GM19463 (cell line): ENCODE measurements around the gene ABCB10.
"Not testable (repeated sequence)": the region's sequence is repeated elsewhere in the genome, so short reads cannot be mapped to it uniquely, and the experiment has no call there.

ENCODE experiments used
- ATAC-seq: cut with Tn5 transposase; IDR thresholded peaks from one replicate; pipeline ENCODE4 v1.9.1; 2021; ENCODE audit warnings: mild to moderate bottlenecking, moderate library complexity; ENCODE audit not compliant: unreplicated experiment

Gene ABCB10

GRCh38 chr1:229558460-229559335 lies at the start of gene ABCB10:
Gene ABCB10 (minus strand): TSS chr1:229558707. CDS start chr1:229558652, 55 bp downstream.
- peak; percentile 73 for ATAC-seq

- ATAC-seq, result no peak
Observed at GRCh38 chr1:229607370-229607769, 48.9 kb upstream of the ABCB10 start.

GRCh38 chr1:229603371-229604005 lies 45.0 kb upstream of the ABCB10 start:
- ATAC-seq, result no peak

DNA sequence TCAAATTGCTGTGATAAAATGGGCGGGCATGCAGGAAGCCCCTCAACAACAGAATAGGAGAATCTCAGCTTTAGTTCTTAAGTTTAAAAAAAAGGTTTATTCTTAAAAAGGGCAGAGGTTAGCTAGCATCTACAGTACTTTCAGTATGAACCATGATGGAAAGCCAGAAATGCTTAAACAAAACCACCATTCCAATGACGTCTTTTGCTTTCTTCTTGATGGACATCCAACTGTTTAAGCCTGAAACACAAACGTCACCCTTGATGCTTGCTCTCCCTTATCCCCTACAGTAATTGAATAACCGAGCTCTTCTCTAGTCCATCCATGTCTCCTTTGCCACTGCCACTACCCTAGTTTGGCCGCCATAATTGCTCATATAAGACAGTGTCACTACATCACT lies 41.7 kb upstream of the ABCB10 start:
- ATAC-seq, result no peak

- ATAC-seq, result no peak
Observed at GRCh38 chr1:229599218-229599954, 40.9 kb upstream of the ABCB10 start.

- no peak for ATAC-seq
Observed at GRCh38 chr1:229597877-229598276, 39.4 kb upstream of the ABCB10 start.

DNA sequence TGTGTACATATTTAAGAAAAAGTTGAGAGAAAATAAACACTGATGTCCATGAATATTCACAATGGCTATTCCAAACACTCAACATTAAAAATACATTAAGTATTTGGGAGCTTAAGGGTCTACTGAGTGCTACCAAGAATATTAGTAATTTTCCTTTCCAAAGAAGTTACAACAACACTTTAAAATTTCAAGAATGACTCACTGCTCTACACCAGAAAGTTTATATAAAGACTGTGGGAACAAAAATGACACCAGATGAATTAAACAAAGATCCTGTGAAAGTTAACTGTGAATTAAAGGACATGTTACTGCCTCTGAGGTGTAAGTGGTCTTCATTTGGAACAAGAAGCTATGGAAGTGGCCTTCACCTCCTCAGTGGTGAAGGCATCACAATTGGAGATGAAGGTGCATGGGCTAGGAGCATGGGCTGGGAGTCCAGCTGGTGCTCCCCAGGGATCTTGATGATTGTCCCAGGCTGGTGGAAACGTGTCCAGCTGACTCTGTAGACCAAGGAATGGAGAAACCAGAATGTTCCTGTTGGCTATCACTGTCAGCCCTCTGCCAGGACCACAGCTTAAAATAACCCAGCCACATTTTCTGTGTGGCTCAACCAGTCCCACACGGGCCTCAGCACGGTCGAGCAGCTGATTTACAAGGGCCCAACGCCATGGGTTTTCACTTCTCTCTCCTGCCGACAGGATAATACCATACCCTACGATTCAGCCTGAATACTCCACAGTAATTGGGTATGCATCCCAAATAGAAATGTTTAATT lies 38.6 kb upstream of the ABCB10 start:
- ATAC-seq, result no peak

GRCh38 chr1:229595876-229596275 lies 37.4 kb upstream of the ABCB10 start:
- not testable (repeated sequence) for ATAC-seq

- ATAC-seq, result no peak
Observed at GRCh38 chr1:229594227-229595008, 35.9 kb upstream of the ABCB10 start.

DNA sequence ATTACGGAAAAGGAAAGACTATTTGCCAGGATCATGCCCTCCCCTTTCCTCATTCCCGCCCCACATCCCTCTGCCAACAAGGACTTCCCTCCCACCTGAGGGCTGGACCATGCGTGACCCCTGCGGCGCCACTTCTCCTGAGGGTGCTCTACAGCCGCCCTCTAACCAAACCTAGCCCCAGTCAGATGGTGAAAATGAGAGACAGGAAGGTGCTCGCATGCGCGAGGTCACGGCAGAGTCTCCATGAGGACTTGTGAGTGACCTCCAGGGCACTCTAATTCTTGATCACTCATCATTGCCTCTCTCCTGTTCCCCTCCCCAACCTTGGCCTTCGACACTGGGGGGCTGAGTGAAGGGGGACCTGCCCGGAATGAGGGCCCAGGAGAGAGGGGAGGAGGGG lies 35.3 kb upstream of the ABCB10 start:
- no peak for ATAC-seq

DNA sequence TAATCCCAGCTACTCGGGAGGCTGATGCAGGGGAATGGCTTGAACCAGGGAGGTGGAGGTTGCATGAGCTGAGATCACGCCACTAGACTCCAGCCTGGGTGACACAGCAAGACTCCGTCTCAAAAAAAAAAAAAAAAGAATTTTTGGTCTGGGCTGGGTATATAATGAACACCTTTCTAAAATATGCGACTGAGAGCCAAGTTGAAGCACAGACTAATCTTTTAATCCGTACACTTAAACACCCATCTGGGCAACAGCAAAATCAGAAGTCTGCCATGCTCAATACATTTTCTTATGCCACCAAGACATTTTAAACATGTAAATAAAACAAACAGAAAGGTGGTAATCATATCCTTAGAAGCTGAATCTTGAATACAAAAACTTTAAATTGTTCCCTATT lies 31.6 kb upstream of the ABCB10 start:
- no peak for ATAC-seq

DNA sequence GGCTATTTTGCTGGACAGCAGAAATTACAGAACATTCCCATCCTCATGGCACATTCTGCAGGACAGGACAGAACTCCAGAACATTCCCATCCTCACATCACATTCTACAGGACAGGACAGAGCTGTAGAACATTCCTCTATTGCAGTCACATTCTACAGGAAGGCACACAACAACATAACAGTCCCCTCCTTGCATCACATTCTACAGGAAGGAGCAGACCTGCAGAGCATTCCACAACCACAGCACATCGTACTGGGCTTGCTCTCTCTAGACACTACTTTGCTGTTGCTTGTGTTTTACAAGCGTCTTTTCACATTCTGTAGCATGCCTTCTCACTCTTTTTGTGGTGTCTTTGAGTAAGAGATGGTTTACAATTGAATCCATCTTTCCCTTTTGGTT lies 26.8 kb upstream of the ABCB10 start:
- ATAC-seq, result no peak

DNA sequence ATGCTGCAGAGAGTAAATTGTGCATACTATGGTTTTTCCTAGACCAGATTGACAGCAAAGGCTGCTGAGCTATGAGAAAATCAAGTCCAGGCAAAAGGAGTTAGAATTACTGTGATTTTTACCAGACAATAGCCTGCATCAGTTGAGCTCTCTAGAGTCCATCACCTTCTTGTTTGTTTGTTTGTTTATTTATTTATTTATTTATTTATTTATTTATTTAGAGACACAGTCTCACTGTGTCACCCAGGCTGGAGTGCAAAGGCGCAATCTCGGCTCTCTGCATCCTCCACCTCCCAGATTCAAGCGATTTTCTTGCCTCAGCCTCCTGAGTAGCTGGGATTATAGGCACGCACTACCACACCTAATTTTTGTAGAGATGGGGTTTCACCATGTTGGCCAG lies 24.2 kb upstream of the ABCB10 start:
- ATAC-seq, result no peak

- no peak for ATAC-seq
Observed at GRCh38 chr1:229582011-229582694, 23.6 kb upstream of the ABCB10 start.

DNA sequence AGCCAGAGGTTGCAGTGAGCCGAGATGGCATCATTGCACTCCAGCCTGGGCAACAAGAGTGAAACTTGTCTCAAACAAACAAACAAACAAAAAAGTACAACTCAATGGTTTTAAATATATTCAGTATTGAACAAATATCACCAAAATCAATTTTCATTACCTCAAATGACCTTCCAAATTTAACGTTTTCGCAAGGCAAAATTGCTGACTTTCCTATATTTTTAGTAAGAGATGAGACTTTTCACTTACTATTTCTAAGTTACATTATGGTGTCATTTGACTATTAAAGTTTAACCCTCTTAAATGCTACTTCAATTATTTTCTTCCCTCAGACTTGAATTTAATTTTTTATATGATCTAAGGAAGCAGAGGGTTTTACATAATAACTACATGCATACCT lies 23.0 kb upstream of the ABCB10 start:
- no peak for ATAC-seq

DNA sequence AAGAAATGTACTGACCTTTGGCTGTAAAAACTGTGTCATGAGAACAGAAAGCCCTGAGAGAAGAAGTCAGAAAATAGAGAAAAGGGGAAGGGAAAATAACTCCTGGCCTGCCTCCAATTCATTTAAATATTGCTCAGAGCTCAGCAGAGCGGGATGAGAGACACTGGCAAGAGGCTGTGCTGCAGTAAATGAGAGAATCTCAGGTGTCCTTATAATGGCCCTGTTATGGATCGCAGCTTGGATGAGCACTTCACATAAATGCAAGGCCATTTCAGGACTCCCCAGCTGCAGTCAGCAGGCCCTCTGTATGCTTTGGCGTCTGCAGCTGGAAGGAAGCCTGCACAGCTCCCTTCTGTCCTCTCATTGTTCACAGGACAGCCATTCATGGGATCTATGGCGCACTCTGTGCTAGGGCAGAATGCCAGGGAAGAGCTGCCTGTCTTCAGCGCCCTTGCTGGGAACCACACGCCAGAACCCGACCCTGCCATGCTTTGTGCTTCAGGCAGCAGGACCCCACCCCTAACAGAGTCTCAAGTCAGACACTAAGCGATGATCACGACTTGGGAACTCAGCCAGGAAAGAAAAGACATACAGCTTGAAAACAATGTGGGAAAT lies 20.7 kb upstream of the ABCB10 start:
- peak; percentile 76 for ATAC-seq

DNA sequence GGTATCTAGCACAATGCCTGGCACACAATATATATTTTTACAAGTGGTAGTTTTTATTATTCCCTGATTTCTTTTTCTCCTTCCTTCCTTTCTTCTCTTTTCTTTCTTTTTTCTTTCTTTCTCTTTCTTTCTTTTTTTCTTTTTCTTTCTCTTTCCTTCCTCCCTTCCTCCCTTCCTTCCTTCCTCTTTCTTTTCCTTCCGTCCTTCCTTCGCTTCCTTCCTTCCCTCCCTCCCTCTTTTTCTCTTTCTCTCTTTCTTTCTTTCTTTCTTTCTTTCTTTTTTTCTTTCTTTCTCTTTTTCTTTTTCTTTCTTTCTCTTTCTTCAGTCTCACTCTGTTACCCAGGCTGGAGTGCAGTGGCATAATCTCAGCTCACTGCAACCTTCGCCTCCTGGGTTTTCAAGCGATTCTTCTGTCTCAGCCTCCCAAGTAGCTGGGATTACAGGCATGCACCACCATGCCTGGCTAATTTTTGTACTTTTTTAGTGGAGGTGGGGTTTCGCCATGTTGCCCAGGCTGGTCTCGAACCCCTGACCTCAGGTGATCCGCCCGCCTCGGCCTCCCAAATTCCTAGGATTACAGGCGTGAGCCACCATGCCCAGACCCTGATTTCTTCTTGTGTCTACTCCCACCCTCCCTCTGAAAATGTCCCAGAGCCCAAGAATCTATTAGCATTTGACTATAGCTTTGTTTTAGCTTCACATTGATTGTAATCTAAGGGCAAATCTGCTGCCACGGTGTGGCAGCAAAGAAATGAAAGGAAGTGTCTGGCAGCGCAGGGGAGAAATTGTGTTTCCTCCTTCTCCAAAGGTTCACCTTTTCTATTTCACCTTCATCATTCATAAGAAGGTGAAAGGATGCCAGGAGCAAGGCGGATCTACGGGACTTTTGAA lies 19.9 kb upstream of the ABCB10 start:
- ATAC-seq, result peak; percentile 29
